ENCODE data around the gene ASH1L. TPM values are rescaled to one million over a fixed set of nuclear protein-coding genes. Genes with fewer than 3 reads are reported as not detected.

Gene ASH1L
- total RNA-seq, 3 donors from 2014 or later: 83.2 to 103 (median 85.6) TPM

GRCh38 chr1:155326631-155327037 is 236.0 kb downstream of the ASH1L start:
- Histone ChIP-seq H3K4me1 (peaks cover 5 to 9% of the 10 kb centered on the region in 2 donors), H3K4me3 (no peak overlapping the region), H3K27me3 (no peaks in the 10 kb centered on the region), H3K9me3 (no peaks in the 10 kb centered on the region), H3K36me3 (no peaks in the 10 kb centered on the region), H3K27ac (no peak overlapping the region)
- DNase-seq (ENCODE audit: low spot score in 2 of 2): no peak
- TF ChIP-seq CTCF (IDR thresholded peaks at IDR 0.05) (no peak), POLR2AphosphoS5 (IDR thresholded peaks at IDR 0.05) (no peak), POLR2A (IDR thresholded peaks at IDR 0.05) (no peak)
- intact Hi-C loops (cut with DNase I; ENCODE audit: low total_unique reads): no loop called here

GRCh38 chr1:155326020-155326526 is 236.5 kb downstream of the ASH1L start:
- intact Hi-C loops (cut with DNase I; ENCODE audit: low total_unique reads): no loop called here
- no peak for DNase-seq (ENCODE audit: low spot score in 2 of 2)
- TF ChIP-seq POLR2A (IDR thresholded peaks at IDR 0.05): no peak
- TF ChIP-seq POLR2AphosphoS5 (IDR thresholded peaks at IDR 0.05): no peak
- no peak for TF ChIP-seq CTCF (IDR thresholded peaks at IDR 0.05)
- H3K4me1 ChIP-seq: peaks cover 5 to 9% of the 10 kb centered on the region in 2 donors
- no peaks in the 10 kb centered on the region for H3K9me3 ChIP-seq
- H3K27ac ChIP-seq: no peak overlapping the region
- no peaks in the 10 kb centered on the region for H3K27me3 ChIP-seq
- H3K4me3 ChIP-seq: no peak overlapping the region
- no peaks in the 10 kb centered on the region for H3K36me3 ChIP-seq

DNA sequence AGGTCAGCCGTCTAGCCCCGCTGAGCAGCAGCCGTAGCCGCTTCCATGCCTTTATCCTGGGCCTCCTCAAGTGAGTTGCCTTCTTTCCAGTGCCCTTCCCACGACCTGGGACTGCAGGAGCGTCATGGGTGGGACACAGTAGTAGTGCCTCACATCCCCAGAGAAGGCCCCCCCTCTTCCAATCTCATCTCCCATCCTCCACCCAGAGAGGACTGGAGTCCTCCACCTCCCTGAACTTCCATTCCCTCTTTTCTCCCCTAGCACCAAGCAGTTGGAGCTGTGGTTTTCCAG is 237.1 kb downstream of the ASH1L start:
- Histone ChIP-seq H3K9me3 (no peaks in the 10 kb centered on the region), H3K4me3 (peak overlapping the region; percentile 73 to 82 (median 79)), H3K27me3 (no peaks in the 10 kb centered on the region), H3K4me1 (peaks cover 5 to 9% of the 10 kb centered on the region in 2 donors), H3K27ac (peak overlapping the region; percentile 90 to 97), H3K36me3 (no peaks in the 10 kb centered on the region)
- TF ChIP-seq POLR2A (IDR thresholded peaks at IDR 0.05) (no peak), POLR2AphosphoS5 (IDR thresholded peaks at IDR 0.05) (no peak), CTCF (IDR thresholded peaks at IDR 0.05) (no peak)
- intact Hi-C loops (cut with DNase I; ENCODE audit: low total_unique reads): no loop called here
- DNase-seq (ENCODE audit: low spot score in 2 of 2): no peak

- Histone ChIP-seq H3K4me1 (peaks cover 5 to 9% of the 10 kb centered on the region in 2 donors), H3K9me3 (no peaks in the 10 kb centered on the region), H3K27ac (peak overlapping the region; percentile 90 to 97), H3K4me3 (peak overlapping the region; percentile 73 to 82 (median 79)), H3K36me3 (no peaks in the 10 kb centered on the region), H3K27me3 (no peaks in the 10 kb centered on the region)
- TF ChIP-seq POLR2AphosphoS5 (IDR thresholded peaks at IDR 0.05): no peak
- TF ChIP-seq CTCF (IDR thresholded peaks at IDR 0.05): peak in 2 of 3 donors; percentile 39 to 43
- peak; percentile 47 to 69 for DNase-seq (ENCODE audit: low spot score in 2 of 2)
- intact Hi-C loops (cut with DNase I; ENCODE audit: low total_unique reads): loop anchor here (5.0 kb wide), 1 partner anchor 73 kb away; no protein-coding TSS in a partner anchor
Observed at GRCh38 chr1:155324717-155325602, 237.6 kb downstream of the ASH1L start.

All from breast epithelium (tissue), 4 donors.